ENCODE data around the gene BCL2.

Gene BCL2

DNA sequence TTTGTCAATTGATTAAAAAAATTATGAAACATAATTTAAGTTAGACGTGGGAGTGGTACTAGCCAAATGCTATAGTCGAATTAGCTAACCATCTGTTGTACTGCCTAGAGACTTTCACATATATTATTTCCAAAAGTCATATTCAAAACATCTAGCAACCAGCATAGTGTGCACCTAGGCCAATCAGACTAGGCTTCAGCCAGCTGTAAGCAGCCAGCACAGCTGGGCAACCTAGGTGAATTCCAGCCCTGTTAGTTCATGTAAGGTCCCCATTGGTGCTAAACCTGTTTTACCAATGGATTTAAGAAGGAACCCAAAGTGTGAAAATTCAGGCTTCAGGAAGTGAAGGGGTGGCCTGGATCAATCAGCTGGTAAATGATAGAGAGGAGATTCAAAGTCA, 144.3 kb downstream of the BCL2 start:
- Histone ChIP-seq H3K27me3 (no peaks in the 10 kb centered on the region), H3K9me3 (no peaks in the 10 kb centered on the region), H3K27ac (no peak overlapping the region), H3K4me1 (ENCODE audit: control insufficient read depth in 1 of 2, insufficient read depth in 1 of 2, low read depth in 1 of 2, low read length in 1 of 2) (no peaks in the 10 kb centered on the region), H3K36me3 (no peaks in the 10 kb centered on the region), H3K4me3 (ENCODE audit: low read depth in 1 of 2, low read length in 1 of 2) (no peak overlapping the region)
- no peak for TF ChIP-seq CTCF (IDR thresholded peaks at IDR 0.05)

DNA sequence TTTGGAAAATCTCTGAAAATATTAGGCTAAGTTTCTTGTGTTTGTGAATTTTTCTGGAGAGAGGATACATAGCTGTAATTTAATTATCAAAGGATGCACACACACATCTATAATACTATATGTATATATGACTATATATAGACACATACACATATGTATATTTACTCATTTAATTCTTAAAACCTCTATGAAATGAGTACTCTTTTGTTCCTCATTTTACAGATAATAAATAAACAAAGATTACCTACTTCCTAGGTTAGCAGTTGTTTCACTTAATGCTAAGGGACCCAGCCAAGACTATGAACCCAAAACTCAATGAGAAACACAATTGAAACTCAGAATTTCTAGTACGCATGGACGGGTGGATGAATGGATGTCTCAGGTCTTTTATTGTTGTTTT, 145.6 kb downstream of the BCL2 start:
- no peak overlapping the region for H3K27ac ChIP-seq
- no peak for TF ChIP-seq CTCF (IDR thresholded peaks at IDR 0.05)
- no peak overlapping the region for H3K4me3 ChIP-seq (ENCODE audit: low read depth in 1 of 2, low read length in 1 of 2)
- H3K4me1 ChIP-seq (ENCODE audit: control insufficient read depth in 1 of 2, insufficient read depth in 1 of 2, low read depth in 1 of 2, low read length in 1 of 2) = no peaks in the 10 kb centered on the region
- H3K36me3 ChIP-seq = no peaks in the 10 kb centered on the region
- H3K9me3 ChIP-seq = no peaks in the 10 kb centered on the region
- H3K27me3 ChIP-seq = no peaks in the 10 kb centered on the region

GRCh38 chr18:63169853-63170252, 149.7 kb downstream of the BCL2 start:
- Histone ChIP-seq H3K36me3 (no peaks in the 10 kb centered on the region), H3K27ac (no peak overlapping the region), H3K4me3 (ENCODE audit: low read depth in 1 of 2, low read length in 1 of 2) (no peak overlapping the region), H3K4me1 (ENCODE audit: control insufficient read depth in 1 of 2, insufficient read depth in 1 of 2, low read depth in 1 of 2, low read length in 1 of 2) (no peaks in the 10 kb centered on the region), H3K27me3 (no peaks in the 10 kb centered on the region), H3K9me3 (no peaks in the 10 kb centered on the region)
- TF ChIP-seq CTCF (IDR thresholded peaks at IDR 0.05) = no peak

GRCh38 chr18:63168287-63168686, 151.3 kb downstream of the BCL2 start:
- Histone ChIP-seq H3K9me3 (no peaks in the 10 kb centered on the region), H3K4me3 (ENCODE audit: low read depth in 1 of 2, low read length in 1 of 2) (no peak overlapping the region), H3K27ac (no peak overlapping the region), H3K4me1 (ENCODE audit: control insufficient read depth in 1 of 2, insufficient read depth in 1 of 2, low read depth in 1 of 2, low read length in 1 of 2) (no peaks in the 10 kb centered on the region), H3K36me3 (no peaks in the 10 kb centered on the region), H3K27me3 (no peaks in the 10 kb centered on the region)
- TF ChIP-seq CTCF (IDR thresholded peaks at IDR 0.05) = no peak

- Histone ChIP-seq H3K4me1 (ENCODE audit: control insufficient read depth in 1 of 2, insufficient read depth in 1 of 2, low read depth in 1 of 2, low read length in 1 of 2) (no peaks in the 10 kb centered on the region), H3K27me3 (no peaks in the 10 kb centered on the region), H3K9me3 (no peaks in the 10 kb centered on the region), H3K4me3 (ENCODE audit: low read depth in 1 of 2, low read length in 1 of 2) (no peak overlapping the region), H3K36me3 (no peaks in the 10 kb centered on the region), H3K27ac (no peak overlapping the region)
- TF ChIP-seq CTCF (IDR thresholded peaks at IDR 0.05) = no peak
These were observed 153.4 kb downstream of the BCL2 start for GRCh38 chr18:63166142-63166541.

DNA sequence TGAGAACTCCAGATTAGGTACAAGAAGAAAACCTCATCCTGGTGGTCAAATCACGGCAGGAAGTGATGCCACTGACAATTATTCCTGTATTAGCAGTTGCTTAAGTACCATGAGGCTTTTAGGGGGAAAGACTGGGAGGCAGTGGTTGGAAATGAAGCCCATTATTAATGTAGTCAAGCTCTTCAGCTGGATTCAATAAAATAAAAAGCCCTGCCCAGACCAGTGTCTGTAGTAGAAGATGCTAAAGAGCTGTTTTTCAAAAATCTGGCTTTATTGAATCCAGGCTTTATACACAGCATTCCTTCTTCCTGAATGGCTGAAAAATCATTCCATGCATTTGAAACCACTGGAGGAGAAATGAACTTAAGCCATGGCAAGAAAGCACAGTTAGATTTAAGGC, 155.2 kb downstream of the BCL2 start:
- Histone ChIP-seq H3K27me3 (no peaks in the 10 kb centered on the region), H3K4me1 (ENCODE audit: control insufficient read depth in 1 of 2, insufficient read depth in 1 of 2, low read depth in 1 of 2, low read length in 1 of 2) (no peaks in the 10 kb centered on the region), H3K36me3 (no peaks in the 10 kb centered on the region), H3K27ac (no peak overlapping the region), H3K9me3 (no peaks in the 10 kb centered on the region), H3K4me3 (ENCODE audit: low read depth in 1 of 2, low read length in 1 of 2) (no peak overlapping the region)
- TF ChIP-seq CTCF (IDR thresholded peaks at IDR 0.05) = no peak

All from neutrophil (primary cell).